ENCODE measurements around the gene CELSR1. TPM values are rescaled to one million over a fixed set of nuclear protein-coding genes. Genes with fewer than 3 reads are reported as not detected.

Gene CELSR1
- total and polyA plus RNA-seq, 2 donors (not counting 1 experiment from before 2014, with no cell fraction given) = 30.2 to 34.8 TPM

DNA sequence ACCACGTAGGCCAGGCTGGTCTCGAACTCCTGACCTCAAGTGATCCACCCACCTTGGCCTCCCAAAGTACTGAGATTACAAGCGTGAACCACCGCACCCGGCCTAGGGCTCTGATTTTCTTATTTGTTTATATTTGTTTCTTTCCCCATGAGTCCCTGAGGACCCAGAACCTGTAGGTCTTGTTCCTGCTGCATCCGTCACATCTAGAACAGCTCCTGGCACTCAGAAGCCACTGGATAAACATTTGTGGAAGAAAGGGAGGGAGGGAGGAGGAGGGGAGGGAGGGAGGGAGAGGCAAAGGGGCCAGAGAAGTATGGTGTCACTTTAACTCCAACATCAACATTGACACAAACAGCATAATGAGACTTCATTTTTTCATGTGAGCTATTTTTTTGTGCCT, 67.7 kb downstream of the CELSR1 start:
- no peak overlapping the region for H3K27ac Mint-ChIP-seq
- H3K4me1 Mint-ChIP-seq = no peaks in the 10 kb centered on the region
- 73% methylated on average over 2 of the region's 6 CpGs for WGBS (ENCODE audit: insufficient coverage)
- peaks cover 8% of the 10 kb centered on the region for H3K27me3 Mint-ChIP-seq
- POLR2A ChIA-PET = no interaction called here
- Histone ChIP-seq H3K4me2 (replicated peaks; ENCODE audit: low read depth, low read length, poor library complexity, severe bottlenecking) (no peak overlapping the region), H3K9me3 (ENCODE audit: control extremely low read depth in 1 of 3, control insufficient read depth in 2 of 3, insufficient read depth in 1 of 3, low read length in 2 of 3) (peaks cover 0 to 5% (median 0%) of the 10 kb centered on the region in 3 donors), H3K79me2 (ENCODE audit: control insufficient read depth, insufficient read depth, low read length) (no peaks in the 10 kb centered on the region), H3K4me1 (ENCODE audit: control insufficient read depth in 2 of 2, insufficient read depth in 2 of 2, low read length in 2 of 2) (peaks cover 0 to 6% of the 10 kb centered on the region in 2 donors), H3K27ac (ENCODE audit: low read length in 2 of 2) (no peak overlapping the region), H3K36me3 (replicated peaks in 1 of 2; ENCODE audit: control extremely low read depth in 1 of 2, control insufficient read depth in 1 of 2, extremely low read depth in 1 of 2, insufficient read depth in 2 of 2, low read length in 1 of 2) (no peaks in the 10 kb centered on the region), H3K9ac (ENCODE audit: low read length) (no peak overlapping the region), H2AFZ (ENCODE audit: insufficient read depth, low read depth, low read length, poor library complexity, severe bottlenecking) (no peak overlapping the region), H4K20me1 (ENCODE audit: control insufficient read depth, insufficient read depth, low read length, poor library complexity, severe bottlenecking) (no peaks in the 10 kb centered on the region), H3K27me3 (replicated peaks in 1 of 4; ENCODE audit: control extremely low read depth in 1 of 4, control insufficient read depth in 3 of 4, insufficient read depth in 4 of 4, low read length in 3 of 4) (peaks cover 0 to 9% (median 0%) of the 10 kb centered on the region in 4 experiments), H3K4me3 (ENCODE audit: control extremely low read depth in 1 of 5, extremely low read depth in 1 of 5, insufficient read depth in 1 of 5, low read depth in 2 of 5, low read length in 4 of 5) (no peak overlapping the region)
- ATAC-seq (ENCODE audit: low read depth) (no peak), DNase-seq (no peak)
- no peaks in the 10 kb centered on the region for H3K9me3 Mint-ChIP-seq (ENCODE audit: insufficient read depth)
- TF ChIP-seq, protein P1, sequence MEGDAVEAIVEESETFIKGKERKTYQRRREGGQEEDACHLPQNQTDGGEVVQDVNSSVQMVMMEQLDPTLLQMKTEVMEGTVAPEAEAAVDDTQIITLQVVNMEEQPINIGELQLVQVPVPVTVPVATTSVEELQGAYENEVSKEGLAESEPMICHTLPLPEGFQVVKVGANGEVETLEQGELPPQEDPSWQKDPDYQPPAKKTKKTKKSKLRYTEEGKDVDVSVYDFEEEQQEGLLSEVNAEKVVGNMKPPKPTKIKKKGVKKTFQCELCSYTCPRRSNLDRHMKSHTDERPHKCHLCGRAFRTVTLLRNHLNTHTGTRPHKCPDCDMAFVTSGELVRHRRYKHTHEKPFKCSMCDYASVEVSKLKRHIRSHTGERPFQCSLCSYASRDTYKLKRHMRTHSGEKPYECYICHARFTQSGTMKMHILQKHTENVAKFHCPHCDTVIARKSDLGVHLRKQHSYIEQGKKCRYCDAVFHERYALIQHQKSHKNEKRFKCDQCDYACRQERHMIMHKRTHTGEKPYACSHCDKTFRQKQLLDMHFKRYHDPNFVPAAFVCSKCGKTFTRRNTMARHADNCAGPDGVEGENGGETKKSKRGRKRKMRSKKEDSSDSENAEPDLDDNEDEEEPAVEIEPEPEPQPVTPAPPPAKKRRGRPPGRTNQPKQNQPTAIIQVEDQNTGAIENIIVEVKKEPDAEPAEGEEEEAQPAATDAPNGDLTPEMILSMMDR (IDR thresholded peaks at IDR 0.05) = no peak
- no peak for TF ChIP-seq EZH2 (IDR thresholded peaks at IDR 0.05; ENCODE audit: borderline replicate concordance, insufficient read depth, low read depth, low read length, poor library complexity, severe bottlenecking)
- CTCF ChIA-PET = no interaction called here
- intact Hi-C loops (cut with micrococcal nuclease) = no loop called here
- H3K4me3 Mint-ChIP-seq = no peak overlapping the region

DNA sequence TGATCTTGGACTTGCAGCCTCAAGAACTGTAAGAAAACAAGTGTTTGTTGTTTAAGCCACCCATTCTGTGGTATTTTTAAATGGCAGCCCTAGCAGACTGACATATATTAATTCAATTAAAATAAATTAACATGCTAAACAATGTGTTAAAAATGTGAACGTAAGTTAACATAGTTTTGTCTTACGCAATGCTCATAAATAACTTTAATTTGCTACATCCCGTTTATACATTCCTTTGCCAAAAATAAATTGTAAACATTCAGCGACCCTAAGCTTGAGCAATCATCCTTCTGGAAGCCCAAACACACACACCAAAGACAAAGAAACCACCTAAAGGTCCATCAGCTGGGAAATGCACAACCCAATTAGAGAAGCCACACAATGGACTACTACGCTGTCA, 70.4 kb downstream of the CELSR1 start:
- Mint-ChIP-seq H3K4me3 (no peak overlapping the region), H3K4me1 (no peaks in the 10 kb centered on the region), H3K27me3 (peaks cover 14% of the 10 kb centered on the region), H3K27ac (no peak overlapping the region), H3K9me3 (ENCODE audit: insufficient read depth) (no peaks in the 10 kb centered on the region)
- ATAC-seq (ENCODE audit: low read depth) (no peak), DNase-seq (no peak)
- Histone ChIP-seq H4K20me1 (ENCODE audit: control insufficient read depth, insufficient read depth, low read length, poor library complexity, severe bottlenecking) (no peaks in the 10 kb centered on the region), H3K27ac (ENCODE audit: low read length in 2 of 2) (no peak overlapping the region), H3K9ac (ENCODE audit: low read length) (no peak overlapping the region), H3K36me3 (replicated peaks in 1 of 2; ENCODE audit: control extremely low read depth in 1 of 2, control insufficient read depth in 1 of 2, extremely low read depth in 1 of 2, insufficient read depth in 2 of 2, low read length in 1 of 2) (no peaks in the 10 kb centered on the region), H3K79me2 (ENCODE audit: control insufficient read depth, insufficient read depth, low read length) (no peaks in the 10 kb centered on the region), H3K4me3 (ENCODE audit: control extremely low read depth in 1 of 5, extremely low read depth in 1 of 5, insufficient read depth in 1 of 5, low read depth in 2 of 5, low read length in 4 of 5) (no peak overlapping the region), H3K4me2 (replicated peaks; ENCODE audit: low read depth, low read length, poor library complexity, severe bottlenecking) (no peak overlapping the region), H3K27me3 (replicated peaks in 1 of 4; ENCODE audit: control extremely low read depth in 1 of 4, control insufficient read depth in 3 of 4, insufficient read depth in 4 of 4, low read length in 3 of 4) (peaks cover 0 to 11% (median 0%) of the 10 kb centered on the region in 4 experiments), H3K4me1 (ENCODE audit: control insufficient read depth in 2 of 2, insufficient read depth in 2 of 2, low read length in 2 of 2) (peaks cover 0 to 6% of the 10 kb centered on the region in 2 donors), H2AFZ (ENCODE audit: insufficient read depth, low read depth, low read length, poor library complexity, severe bottlenecking) (no peak overlapping the region), H3K9me3 (ENCODE audit: control extremely low read depth in 1 of 3, control insufficient read depth in 2 of 3, insufficient read depth in 1 of 3, low read length in 2 of 3) (peaks cover 0 to 5% (median 0%) of the 10 kb centered on the region in 3 donors)
- CTCF ChIA-PET = no interaction called here
- intact Hi-C loops (cut with micrococcal nuclease) = no loop called here
- TF ChIP-seq EZH2 (IDR thresholded peaks at IDR 0.05; ENCODE audit: borderline replicate concordance, insufficient read depth, low read depth, low read length, poor library complexity, severe bottlenecking) = no peak
- TF ChIP-seq, protein P1 (IDR thresholded peaks at IDR 0.05) = no peak
- POLR2A ChIA-PET = no interaction called here
- WGBS (ENCODE audit: insufficient coverage) = 63% methylated on average over 2 of the region's 5 CpGs
